CD4-positive, alpha-beta T cell treated with Interleukin-4 for 1 hour (primary cell): ENCODE results near the gene FTCDNL1.

Experiments used
- DNase-seq, 2 donors: peaks; one replicate each; pipeline ENCODE4 v3.0.0-alpha.2; 2020 to 2022

The FTCDNL1 gene

GRCh38 chr2:199850718-199851500 lies at the start of gene FTCDNL1:
Gene FTCDNL1 (minus strand): TSS chr2:199851192. CDS start chr2:199848962, 2,230 bp downstream.
- DNase-seq, result peak; percentile 60 to 62

DNA sequence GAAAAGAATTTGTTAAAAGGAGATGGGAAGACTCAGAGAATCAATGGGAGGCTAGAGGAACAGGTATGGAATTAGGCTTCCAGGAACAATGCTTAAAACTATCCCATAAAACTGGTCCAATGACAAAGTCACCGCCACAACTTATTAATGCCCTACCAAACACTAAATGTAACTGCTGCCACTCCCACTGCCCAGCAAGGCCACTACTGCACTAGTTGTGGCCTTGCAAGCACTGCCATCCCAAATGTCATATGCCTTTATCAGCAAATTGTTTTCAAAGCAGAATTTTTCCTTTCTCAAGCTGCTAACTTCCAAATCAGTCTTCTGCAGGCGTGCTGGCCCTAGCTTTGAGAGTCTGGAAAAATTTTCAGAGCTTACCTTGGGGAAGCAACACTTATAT lies 45.6 kb upstream of the FTCDNL1 start:
- DNase-seq, result no peak

GRCh38 chr2:199895406-199895805 lies 44.4 kb upstream of the FTCDNL1 start:
- no peak for DNase-seq

GRCh38 chr2:199883474-199884212 lies 32.7 kb upstream of the FTCDNL1 start:
- DNase-seq, result no peak

- DNase-seq, result no peak
Observed at GRCh38 chr2:199882667-199883066, 31.7 kb upstream of the FTCDNL1 start.

DNA sequence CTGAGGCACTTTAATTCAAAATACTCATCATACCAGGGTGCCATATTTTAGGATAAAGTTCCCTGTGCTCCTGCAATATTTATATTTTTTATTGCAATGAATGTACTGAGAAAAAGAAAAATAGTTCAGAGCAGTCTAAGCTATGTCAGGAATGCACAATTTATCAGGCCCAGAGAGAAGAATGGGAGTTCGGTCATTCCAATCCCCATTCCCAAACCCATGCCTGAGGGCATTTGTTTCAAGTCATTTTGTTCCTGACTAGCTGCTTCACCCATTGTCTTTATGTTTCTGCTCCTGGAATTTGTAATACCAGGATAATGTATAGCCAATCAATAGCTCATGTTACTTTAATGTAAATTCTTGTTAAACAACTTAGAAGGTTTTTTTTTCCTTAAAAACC lies 24.4 kb upstream of the FTCDNL1 start:
- no peak for DNase-seq

- no peak for DNase-seq
Observed at GRCh38 chr2:199874209-199874608, 23.2 kb upstream of the FTCDNL1 start.

DNA sequence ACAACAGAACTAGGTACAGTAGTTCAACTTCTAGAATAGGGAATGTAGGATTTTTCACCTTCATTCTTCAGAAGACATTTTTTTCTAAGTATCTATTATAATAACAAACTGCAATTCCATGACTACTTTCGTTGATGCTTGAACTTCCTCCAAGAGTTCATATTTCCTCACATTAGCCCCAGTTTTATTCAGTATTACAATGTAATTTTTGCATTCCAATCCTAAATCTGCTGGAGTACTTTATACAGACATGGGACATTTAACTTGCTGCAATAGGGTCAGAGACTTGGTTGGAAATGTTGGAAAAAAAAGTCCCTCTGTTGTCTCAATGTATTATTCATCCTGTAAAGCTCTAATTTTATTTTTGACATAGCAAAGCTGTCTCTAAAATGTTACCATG lies 19.6 kb upstream of the FTCDNL1 start:
- DNase-seq, result no peak

- no peak for DNase-seq
Observed at GRCh38 chr2:199869653-199870052, 18.7 kb upstream of the FTCDNL1 start.

DNA sequence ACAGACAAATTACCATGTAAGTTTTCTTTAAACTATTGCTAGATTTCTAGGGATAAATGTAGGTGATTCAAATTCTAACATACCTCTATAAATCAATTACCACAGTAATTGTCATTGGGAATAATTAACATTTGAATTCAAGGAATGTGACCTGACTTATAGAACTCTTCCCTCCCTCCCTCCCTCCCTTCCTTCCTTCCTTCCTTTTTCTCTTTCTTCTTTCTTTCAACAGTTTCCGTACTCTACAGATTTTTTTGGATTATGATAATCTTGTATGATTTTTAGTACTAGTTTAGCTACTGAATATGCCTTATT lies 18.2 kb upstream of the FTCDNL1 start:
- DNase-seq, result no peak

DNA sequence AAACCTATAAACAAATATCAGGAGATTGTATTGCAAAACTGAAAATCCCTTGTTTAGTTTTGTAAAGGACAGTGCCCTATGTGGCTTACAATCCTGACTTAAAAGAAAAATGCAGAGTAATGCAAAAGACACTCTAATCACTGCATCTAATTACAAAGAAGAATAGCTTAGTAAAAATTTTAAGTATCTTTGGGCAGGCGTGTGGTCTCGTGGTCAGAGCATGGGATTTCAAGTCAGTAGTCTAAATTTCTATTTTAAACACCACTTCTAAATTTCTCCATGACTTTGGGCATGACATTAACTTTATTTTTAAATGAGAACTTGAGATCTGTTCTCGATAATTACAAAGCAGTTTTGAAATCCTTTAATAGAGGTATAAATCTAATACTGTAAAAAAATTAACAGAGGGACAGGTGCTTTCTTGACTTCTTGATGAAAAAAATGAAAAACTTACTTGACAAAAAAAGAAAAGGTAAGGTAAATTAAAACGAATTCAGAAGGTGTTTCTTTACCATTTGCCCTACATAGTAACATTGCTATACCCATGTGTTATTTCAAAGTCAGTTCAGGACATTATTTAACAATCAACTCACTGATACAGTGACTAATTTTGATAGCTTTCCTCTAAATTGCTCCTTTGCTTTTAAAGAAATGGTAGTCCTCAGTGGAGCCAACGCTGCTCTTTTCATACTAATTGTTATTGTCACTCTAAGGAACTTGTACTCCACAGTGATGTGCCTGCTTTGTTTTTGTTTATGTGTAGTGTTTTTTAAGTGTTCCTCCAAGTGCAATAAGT lies 17.6 kb upstream of the FTCDNL1 start:
- no peak for DNase-seq

GRCh38 chr2:199865905-199866304 lies 14.9 kb upstream of the FTCDNL1 start:
- no peak for DNase-seq

- no peak for DNase-seq
Observed at GRCh38 chr2:199862788-199863187, 11.8 kb upstream of the FTCDNL1 start.

DNA sequence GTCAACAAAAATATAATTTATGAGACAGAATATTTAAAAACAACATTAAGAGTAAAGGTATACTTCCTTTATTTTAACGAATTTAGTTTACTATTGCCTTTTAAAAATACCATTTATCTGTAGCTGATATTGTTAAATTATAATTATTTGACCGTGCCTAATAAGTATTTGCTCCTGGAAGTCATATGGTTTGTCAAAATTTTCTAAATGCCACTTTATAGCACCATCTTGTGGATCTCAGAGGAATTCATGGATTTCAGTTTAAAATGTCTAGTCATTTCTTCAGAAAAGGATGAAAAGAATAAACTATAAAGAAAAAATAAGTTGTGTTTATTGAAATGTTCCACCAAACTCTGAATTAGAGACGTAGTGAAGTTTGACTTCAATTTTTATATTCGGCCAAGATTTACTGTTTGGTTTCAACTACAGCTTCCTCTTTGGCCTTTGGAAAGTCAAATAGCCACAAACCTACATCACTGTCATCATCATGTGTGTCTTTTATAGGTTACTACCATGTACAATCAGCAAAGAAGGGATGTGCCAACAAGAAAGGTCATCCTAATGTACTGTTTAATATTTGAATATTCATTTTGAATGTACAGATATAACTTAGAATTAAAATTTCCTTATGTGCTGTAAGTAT lies 10.3 kb upstream of the FTCDNL1 start:
- DNase-seq, result peak in 1 of 2 donors; percentile 30

GRCh38 chr2:199855812-199856211 lies 4.8 kb upstream of the FTCDNL1 start:
- DNase-seq, result no peak

DNA sequence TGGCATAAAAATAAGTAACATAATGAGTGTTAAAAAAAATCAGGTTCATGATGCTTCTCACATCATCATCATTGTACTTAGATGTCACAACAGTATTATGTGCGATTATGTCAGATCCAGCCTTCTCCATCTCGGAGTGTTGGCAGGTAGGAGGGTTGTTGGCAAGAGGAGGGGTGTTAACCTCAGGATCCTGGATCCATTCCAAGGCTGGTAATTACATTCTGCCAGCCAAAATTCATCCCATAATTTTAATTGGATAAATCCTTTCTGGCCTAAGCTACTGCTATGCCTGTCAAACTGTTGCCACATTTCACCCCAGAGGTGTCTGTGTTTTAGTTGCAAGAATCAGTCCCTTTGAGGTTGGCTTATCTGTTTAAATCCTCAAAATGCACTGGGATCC lies 891 bp upstream of the FTCDNL1 start:
- no peak for DNase-seq

GRCh38 chr2:199851501-199851810 lies 464 bp upstream of the FTCDNL1 start:
- no peak for DNase-seq

DNA sequence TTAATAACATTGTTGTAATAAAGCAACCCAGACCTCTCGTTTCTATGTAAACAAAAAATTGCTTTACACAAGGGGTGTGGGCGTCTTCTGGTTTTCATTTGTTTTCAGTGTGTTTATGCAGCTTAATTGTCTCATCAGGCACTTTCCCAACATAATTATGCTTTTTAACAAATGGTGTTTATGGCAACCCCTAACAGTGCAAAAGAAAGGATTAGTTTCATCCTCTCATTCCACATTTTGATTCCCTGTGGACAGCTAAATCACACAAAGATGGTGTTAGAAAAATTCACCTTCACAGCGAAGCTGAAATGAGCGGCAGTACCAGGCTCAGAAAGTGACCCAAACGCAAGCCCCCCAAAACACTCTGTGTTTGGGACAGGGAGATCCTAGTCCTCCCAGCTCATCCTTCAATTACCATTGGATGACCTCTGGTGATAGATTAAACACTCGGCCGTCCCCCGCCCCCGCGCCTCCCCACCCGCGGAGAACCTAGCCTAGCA lies 724 bp downstream of the FTCDNL1 start:
- DNase-seq, result no peak

GRCh38 chr2:199848389-199849130 lies 2.4 kb downstream of the FTCDNL1 start:
- no peak for DNase-seq

DNA sequence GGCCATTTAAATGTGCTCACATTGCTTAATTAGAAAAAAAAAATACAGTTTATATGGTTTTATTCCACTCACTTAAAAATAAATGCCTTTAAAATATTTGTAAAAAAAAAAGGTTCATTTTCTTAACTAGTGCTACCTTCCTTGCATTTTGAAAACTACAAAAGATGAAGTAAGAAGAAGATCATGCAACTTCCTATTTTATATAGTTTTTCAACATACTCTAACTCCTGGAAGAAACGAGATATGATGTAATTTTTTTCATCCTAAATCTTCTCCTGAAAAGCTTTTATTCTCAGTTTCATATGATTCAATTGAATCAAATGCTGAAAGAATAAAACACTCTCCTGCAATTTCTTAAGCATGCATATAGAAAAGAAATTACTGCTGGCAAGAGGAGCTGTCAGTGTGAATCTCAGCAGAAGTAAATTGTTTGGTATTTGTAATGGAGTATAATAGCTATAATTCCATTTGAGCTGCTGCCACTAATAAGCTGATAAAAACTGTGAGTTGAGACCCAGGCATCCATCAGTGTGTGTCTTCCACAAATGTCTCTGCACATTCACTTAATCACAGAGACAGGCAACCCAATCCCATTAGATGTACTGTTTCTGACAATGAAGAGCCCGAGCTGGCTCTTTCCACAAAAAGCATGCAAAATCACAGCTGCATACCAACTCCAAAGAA lies 3.7 kb downstream of the FTCDNL1 start:
- no peak for DNase-seq

- DNase-seq, result no peak
Observed at GRCh38 chr2:199842631-199843395, 8.2 kb downstream of the FTCDNL1 start.
